ENCODE results near the gene CPXM2.

CPXM2 gene

GRCh38 chr10:123854003-123854402 is 37.6 kb downstream of the CPXM2 start:
- Histone ChIP-seq H3K27me3 (ENCODE audit: insufficient read depth, low read depth, severe bottlenecking) (peaks cover 94% of the 10 kb centered on the region), H3K9me3 (ENCODE audit: severe bottlenecking) (no peaks in the 10 kb centered on the region), H3K27ac (no peak overlapping the region), H3K36me3 (no peaks in the 10 kb centered on the region), H3K4me3 (ENCODE audit: low read depth, low read length) (no peak overlapping the region)
- TF ChIP-seq CTCF (IDR thresholded peaks at IDR 0.05; ENCODE audit: low read depth, low read length) = no peak
- no peak for DNase-seq

DNA sequence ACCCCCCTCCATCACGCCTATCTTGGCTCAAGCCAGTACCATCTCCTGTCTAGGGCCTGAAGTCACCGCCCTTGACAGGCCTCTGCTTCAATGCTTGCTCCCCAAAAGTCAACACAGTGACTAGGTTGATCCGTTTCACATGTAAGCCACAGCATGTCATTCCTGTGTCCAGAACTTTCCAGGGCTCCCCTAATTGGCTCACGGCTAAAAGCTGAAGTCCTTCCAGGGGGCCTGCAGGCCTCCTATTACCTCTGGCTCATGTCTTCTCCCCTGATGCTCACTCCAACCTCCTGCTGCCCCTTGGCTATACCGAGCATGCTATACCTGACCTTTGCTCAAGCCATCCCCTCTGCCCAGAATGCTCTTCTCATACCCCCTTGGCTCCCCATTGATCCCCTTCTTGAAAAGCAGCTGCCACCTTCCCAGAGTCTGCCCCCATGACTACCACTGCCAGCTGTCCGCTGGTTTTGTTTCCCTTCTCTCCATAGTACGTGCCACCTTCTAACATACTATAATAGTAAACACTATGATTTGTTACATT is 39.1 kb downstream of the CPXM2 start:
- Histone ChIP-seq H3K9me3 (ENCODE audit: severe bottlenecking) (no peaks in the 10 kb centered on the region), H3K27ac (no peak overlapping the region), H3K36me3 (no peaks in the 10 kb centered on the region), H3K4me3 (ENCODE audit: low read depth, low read length) (no peak overlapping the region), H3K27me3 (ENCODE audit: insufficient read depth, low read depth, severe bottlenecking) (peaks cover 92% of the 10 kb centered on the region)
- TF ChIP-seq CTCF (IDR thresholded peaks at IDR 0.05; ENCODE audit: low read depth, low read length) = no peak
- no peak for DNase-seq

DNA sequence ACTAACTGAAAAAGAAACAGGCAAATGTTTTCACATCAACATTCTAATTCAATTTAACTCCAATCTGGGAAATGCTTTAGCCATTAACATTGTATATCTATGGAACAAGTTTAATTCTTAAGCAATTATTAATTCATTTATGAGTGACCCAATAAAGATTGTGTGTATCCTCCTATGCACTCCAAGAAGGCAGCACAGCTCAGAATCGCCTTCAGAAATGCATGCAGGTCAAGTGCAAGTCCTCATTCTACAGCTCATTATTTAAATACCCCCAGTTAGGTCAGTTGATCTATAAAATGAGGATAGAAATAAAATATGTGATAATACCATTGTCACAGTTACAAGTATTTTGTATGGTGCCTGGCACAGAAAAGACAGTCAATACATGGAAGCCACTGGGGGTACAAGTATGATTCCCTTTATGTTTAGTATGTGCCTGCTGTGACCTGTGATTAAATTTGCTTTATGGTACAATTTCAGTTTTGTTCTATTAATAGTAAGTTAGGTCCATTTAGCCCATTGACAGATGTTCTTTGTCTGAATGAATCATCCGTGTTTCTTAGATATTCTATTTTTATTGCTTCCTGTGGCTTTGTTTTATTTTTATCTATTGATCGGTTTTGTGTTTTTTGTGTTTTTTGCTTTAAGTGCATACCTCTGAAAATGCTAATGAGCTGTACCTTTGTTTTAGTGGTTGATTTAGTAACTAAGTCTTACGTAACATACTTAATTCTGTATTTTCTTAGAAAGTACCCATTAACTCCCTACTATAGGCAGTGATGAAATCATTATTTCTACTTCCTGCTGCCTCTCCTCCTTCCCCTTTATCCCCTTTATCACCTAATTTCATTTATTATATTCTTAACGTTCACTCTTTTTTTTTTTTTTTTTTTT is 42.8 kb downstream of the CPXM2 start:
- DNase-seq = no peak
- TF ChIP-seq CTCF (IDR thresholded peaks at IDR 0.05; ENCODE audit: low read depth, low read length) = no peak
- no peak overlapping the region for H3K4me3 ChIP-seq (ENCODE audit: low read depth, low read length)
- no peak overlapping the region for H3K27ac ChIP-seq
- H3K36me3 ChIP-seq = no peaks in the 10 kb centered on the region
- H3K27me3 ChIP-seq (ENCODE audit: insufficient read depth, low read depth, severe bottlenecking) = peaks cover 74% of the 10 kb centered on the region
- no peaks in the 10 kb centered on the region for H3K9me3 ChIP-seq (ENCODE audit: severe bottlenecking)

DNA sequence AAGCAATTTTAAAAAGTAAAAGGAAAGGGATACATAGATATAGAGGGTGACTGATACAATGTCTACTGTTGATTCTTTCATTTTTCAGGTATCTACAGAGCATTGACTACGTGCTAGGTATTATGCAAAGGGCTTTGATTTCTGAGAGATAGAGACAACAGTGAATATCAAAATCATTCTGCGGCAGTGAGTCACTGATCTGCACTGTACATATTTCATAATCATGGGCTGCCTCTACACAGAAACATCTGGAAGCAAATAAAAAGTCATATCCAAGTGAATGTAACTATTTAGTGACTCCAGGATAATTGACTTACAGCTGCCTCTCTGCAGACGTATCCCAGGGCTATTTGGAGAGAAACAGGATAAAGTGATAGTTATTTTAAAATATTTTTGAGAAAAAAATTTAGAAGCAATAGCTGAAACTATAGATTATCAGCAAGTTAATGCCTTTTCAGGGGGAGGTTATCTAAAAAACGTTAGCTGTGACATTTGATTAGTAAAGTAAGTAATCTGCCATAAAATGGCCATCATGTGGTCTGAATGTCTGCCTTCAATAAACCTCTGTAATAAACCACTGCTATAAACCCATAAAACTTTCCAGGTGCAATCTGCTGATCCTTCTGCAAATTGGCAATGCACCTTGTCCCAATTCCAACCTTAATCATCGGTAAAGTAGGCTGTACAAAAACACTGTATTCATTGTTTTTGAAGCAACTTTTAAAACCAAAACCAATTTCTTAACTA is 43.7 kb downstream of the CPXM2 start:
- H3K27ac ChIP-seq = no peak overlapping the region
- no peak for DNase-seq
- H3K36me3 ChIP-seq = no peaks in the 10 kb centered on the region
- no peak for TF ChIP-seq CTCF (IDR thresholded peaks at IDR 0.05; ENCODE audit: low read depth, low read length)
- no peaks in the 10 kb centered on the region for H3K9me3 ChIP-seq (ENCODE audit: severe bottlenecking)
- H3K27me3 ChIP-seq (ENCODE audit: insufficient read depth, low read depth, severe bottlenecking) = peaks cover 69% of the 10 kb centered on the region
- no peak overlapping the region for H3K4me3 ChIP-seq (ENCODE audit: low read depth, low read length)

GRCh38 chr10:123843835-123844234 is 47.8 kb downstream of the CPXM2 start:
- Histone ChIP-seq H3K9me3 (ENCODE audit: severe bottlenecking) (no peaks in the 10 kb centered on the region), H3K27ac (no peak overlapping the region), H3K27me3 (ENCODE audit: insufficient read depth, low read depth, severe bottlenecking) (peaks cover 67% of the 10 kb centered on the region), H3K36me3 (no peaks in the 10 kb centered on the region), H3K4me3 (ENCODE audit: low read depth, low read length) (no peak overlapping the region)
- no peak for TF ChIP-seq CTCF (IDR thresholded peaks at IDR 0.05; ENCODE audit: low read depth, low read length)
- DNase-seq = no peak

Data from WERI-Rb-1 (cell line).